CD4-positive, alpha-beta T cell treated with Interleukin-2 at 100 ng/mL for 4 hours (primary cell): ENCODE measurements around the gene RASL10B.

ENCODE experiments used
- DNase-seq: peaks from one replicate; pipeline ENCODE4 v3.0.0-alpha.2; 2020; ENCODE audit warnings: low spot score

The RASL10B gene

GRCh38 chr17:35765756-35766488 lies 34.5 kb downstream of the RASL10B start:
- DNase-seq, result no peak

GRCh38 chr17:35766489-35766877 lies 35.0 kb downstream of the RASL10B start:
- no peak for DNase-seq

GRCh38 chr17:35766903-35767510 lies 35.6 kb downstream of the RASL10B start:
- DNase-seq, result peak; percentile 40

- no peak for DNase-seq
Observed at GRCh38 chr17:35768797-35769196, 37.4 kb downstream of the RASL10B start.

- no peak for DNase-seq
Observed at GRCh38 chr17:35769895-35770486, 38.6 kb downstream of the RASL10B start.

GRCh38 chr17:35773129-35773528 lies 41.7 kb downstream of the RASL10B start:
- no peak for DNase-seq

GRCh38 chr17:35773679-35774425 lies 42.4 kb downstream of the RASL10B start:
- no peak for DNase-seq

- DNase-seq, result no peak
Observed at GRCh38 chr17:35774499-35774898, 43.1 kb downstream of the RASL10B start.

- no peak for DNase-seq
Observed at GRCh38 chr17:35775039-35775438, 43.6 kb downstream of the RASL10B start.

GRCh38 chr17:35775583-35775982 lies 44.1 kb downstream of the RASL10B start:
- DNase-seq, result no peak

GRCh38 chr17:35778641-35779196 lies 47.3 kb downstream of the RASL10B start:
- no peak for DNase-seq

GRCh38 chr17:35780950-35781349 lies 49.5 kb downstream of the RASL10B start:
- DNase-seq, result no peak

GRCh38 chr17:35784895-35785294 lies 53.5 kb downstream of the RASL10B start:
- DNase-seq, result no peak

GRCh38 chr17:35786941-35787432 lies 55.5 kb downstream of the RASL10B start:
- no peak for DNase-seq

- DNase-seq, result no peak
Observed at GRCh38 chr17:35788477-35789368, 57.3 kb downstream of the RASL10B start.

GRCh38 chr17:35790841-35791240 lies 59.4 kb downstream of the RASL10B start:
- DNase-seq, result no peak

GRCh38 chr17:35791681-35792350 lies 60.4 kb downstream of the RASL10B start:
- no peak for DNase-seq
